ENCODE results near the gene CREB3.

Gene CREB3

DNA sequence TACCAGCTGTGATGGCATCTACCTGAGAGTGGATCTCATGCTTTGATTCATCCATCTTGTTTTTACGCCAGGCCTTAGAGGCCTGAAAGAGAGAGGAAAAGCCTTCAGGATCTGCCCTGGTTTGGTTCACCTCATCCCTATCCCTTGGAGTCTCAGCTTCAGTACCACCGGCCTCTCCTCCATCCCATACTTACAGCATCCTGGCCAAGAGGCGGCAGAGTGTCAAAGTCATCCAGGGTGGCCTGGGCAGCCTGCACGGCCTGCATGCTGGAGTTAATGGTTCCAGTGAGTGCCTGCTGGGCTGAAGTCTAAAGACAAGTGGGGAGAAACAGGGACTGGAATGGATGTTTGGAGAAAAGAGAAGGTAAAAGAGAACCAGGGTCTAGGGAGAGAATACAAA, 12.9 kb upstream of the CREB3 start:
- H3K9me3 ChIP-seq (ENCODE audit: control insufficient read depth, insufficient read depth, low read length), result no peaks in the 10 kb centered on the region
- H3K79me2 ChIP-seq (ENCODE audit: control insufficient read depth, low read length), result no peaks in the 10 kb centered on the region
- H3K27me3 ChIP-seq (ENCODE audit: control insufficient read depth, low read length), result no peaks in the 10 kb centered on the region
- no peak overlapping the region for H3K27ac ChIP-seq (ENCODE audit: low read depth, low read length)
- H3K4me1 ChIP-seq (ENCODE audit: control insufficient read depth, low read length), result no peaks in the 10 kb centered on the region
- TF ChIP-seq EZH2phosphoT487 (IDR thresholded peaks at IDR 0.05; ENCODE audit: borderline replicate concordance, low read length) (no peak), CTCF (IDR thresholded peaks at IDR 0.05; ENCODE audit: low read depth, low read length, poor library complexity, severe bottlenecking) (no peak)
- peaks cover 97% of the 10 kb centered on the region for H3K36me3 ChIP-seq (ENCODE audit: control insufficient read depth, low read length)
- no peaks in the 10 kb centered on the region for H4K20me1 ChIP-seq (ENCODE audit: control insufficient read depth, insufficient read depth, low read depth, low read length)
- H3K4me3 ChIP-seq (ENCODE audit: low read length), result no peak overlapping the region
- no peaks in the 10 kb centered on the region for H3K9me2 ChIP-seq (replicated peaks; ENCODE audit: control insufficient read depth, low read length)
- H3K4me2 ChIP-seq (ENCODE audit: low read length), result no peak overlapping the region
- no peaks in the 10 kb centered on the region for H3F3A ChIP-seq (ENCODE audit: control insufficient read depth, insufficient read depth)

- no peaks in the 10 kb centered on the region for H3K9me2 ChIP-seq (replicated peaks; ENCODE audit: control insufficient read depth, low read length)
- H3K4me1 ChIP-seq (ENCODE audit: control insufficient read depth, low read length), result peaks cover 20% of the 10 kb centered on the region
- H3F3A ChIP-seq (ENCODE audit: control insufficient read depth, insufficient read depth), result peaks cover under 1% of the 10 kb centered on the region; the same call in 1 of the 2 replicates
- TF ChIP-seq CTCF (IDR thresholded peaks at IDR 0.05; ENCODE audit: low read depth, low read length, poor library complexity, severe bottlenecking) (no peak), EZH2phosphoT487 (IDR thresholded peaks at IDR 0.05; ENCODE audit: borderline replicate concordance, low read length) (no peak)
- no peak overlapping the region for H3K27ac ChIP-seq (ENCODE audit: low read depth, low read length)
- H3K36me3 ChIP-seq (ENCODE audit: control insufficient read depth, low read length), result peaks cover 86% of the 10 kb centered on the region
- H4K20me1 ChIP-seq (ENCODE audit: control insufficient read depth, insufficient read depth, low read depth, low read length), result peaks cover 14% of the 10 kb centered on the region
- H3K4me3 ChIP-seq (ENCODE audit: low read length), result no peak overlapping the region
- H3K27me3 ChIP-seq (ENCODE audit: control insufficient read depth, low read length), result no peaks in the 10 kb centered on the region
- no peaks in the 10 kb centered on the region for H3K9me3 ChIP-seq (ENCODE audit: control insufficient read depth, insufficient read depth, low read length)
- H3K79me2 ChIP-seq (ENCODE audit: control insufficient read depth, low read length), result peaks cover 24% of the 10 kb centered on the region
- no peak overlapping the region for H3K4me2 ChIP-seq (ENCODE audit: low read length)
These were observed 9.0 kb upstream of the CREB3 start for GRCh38 chr9:35723426-35723825.

DNA sequence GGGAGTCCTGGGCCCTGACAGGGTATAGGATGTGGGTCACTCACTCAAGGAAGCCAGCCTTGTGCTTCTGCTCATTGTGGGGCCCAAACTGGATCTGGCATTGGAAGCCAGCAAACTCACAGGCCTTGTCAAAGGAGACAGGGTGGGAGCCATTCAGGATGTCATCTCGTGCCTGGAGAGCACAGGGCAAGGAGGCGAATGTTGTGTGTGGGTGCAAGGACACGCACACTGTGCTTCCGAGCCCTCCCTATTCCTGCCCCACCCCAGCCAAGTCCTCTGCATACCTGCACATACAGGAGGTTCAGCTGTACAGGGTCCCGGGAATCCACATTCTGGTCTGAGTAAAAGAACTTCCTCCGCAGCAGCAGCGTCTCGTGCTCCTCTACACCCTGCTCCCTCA, 8.6 kb upstream of the CREB3 start:
- no peak for TF ChIP-seq CTCF (IDR thresholded peaks at IDR 0.05; ENCODE audit: low read depth, low read length, poor library complexity, severe bottlenecking)
- TF ChIP-seq EZH2phosphoT487 (IDR thresholded peaks at IDR 0.05; ENCODE audit: borderline replicate concordance, low read length), result no peak
- Histone ChIP-seq H3K27me3 (ENCODE audit: control insufficient read depth, low read length) (no peaks in the 10 kb centered on the region), H3F3A (ENCODE audit: control insufficient read depth, insufficient read depth) (peaks cover 5% of the 10 kb centered on the region), H3K4me2 (ENCODE audit: low read length) (no peak overlapping the region), H3K4me3 (ENCODE audit: low read length) (no peak overlapping the region), H3K9me2 (replicated peaks; ENCODE audit: control insufficient read depth, low read length) (no peaks in the 10 kb centered on the region), H3K4me1 (ENCODE audit: control insufficient read depth, low read length) (peaks cover 24% of the 10 kb centered on the region), H3K27ac (ENCODE audit: low read depth, low read length) (no peak overlapping the region), H3K9me3 (ENCODE audit: control insufficient read depth, insufficient read depth, low read length) (no peaks in the 10 kb centered on the region), H3K79me2 (ENCODE audit: control insufficient read depth, low read length) (peaks cover 29% of the 10 kb centered on the region), H4K20me1 (ENCODE audit: control insufficient read depth, insufficient read depth, low read depth, low read length) (peaks cover 17% of the 10 kb centered on the region), H3K36me3 (ENCODE audit: control insufficient read depth, low read length) (peaks cover 84% of the 10 kb centered on the region)

DNA sequence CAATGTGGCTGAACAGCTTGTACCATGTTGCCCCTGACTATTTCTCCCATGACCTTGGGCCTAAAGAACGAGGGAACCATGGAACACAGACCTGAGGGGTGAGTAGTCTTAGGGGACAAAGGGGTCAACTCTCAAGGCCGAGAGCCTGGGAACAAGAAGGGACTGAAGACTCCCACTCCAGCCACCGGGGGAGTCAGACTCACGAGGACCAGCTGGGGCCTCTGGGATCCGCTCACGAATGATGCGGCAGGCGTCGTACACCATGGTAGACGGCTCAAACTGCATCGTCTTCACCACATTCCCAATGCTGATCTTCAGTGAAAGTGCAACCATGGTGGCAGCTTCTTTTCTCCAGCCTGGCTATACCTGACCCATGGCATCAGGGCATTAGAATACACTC, 7.1 kb upstream of the CREB3 start:
- Histone ChIP-seq H3K9me3 (ENCODE audit: control insufficient read depth, insufficient read depth, low read length) (no peaks in the 10 kb centered on the region), H4K20me1 (ENCODE audit: control insufficient read depth, insufficient read depth, low read depth, low read length) (peaks cover 28% of the 10 kb centered on the region), H3K4me1 (ENCODE audit: control insufficient read depth, low read length) (peaks cover 39% of the 10 kb centered on the region), H3K4me2 (ENCODE audit: low read length) (no peak overlapping the region), H3K4me3 (ENCODE audit: low read length) (no peak overlapping the region), H3K27me3 (ENCODE audit: control insufficient read depth, low read length) (no peaks in the 10 kb centered on the region), H3K9me2 (replicated peaks; ENCODE audit: control insufficient read depth, low read length) (no peaks in the 10 kb centered on the region), H3F3A (ENCODE audit: control insufficient read depth, insufficient read depth) (peaks cover 10% of the 10 kb centered on the region), H3K27ac (ENCODE audit: low read depth, low read length) (no peak overlapping the region), H3K79me2 (ENCODE audit: control insufficient read depth, low read length) (peaks cover 44% of the 10 kb centered on the region), H3K36me3 (ENCODE audit: control insufficient read depth, low read length) (peaks cover 78% of the 10 kb centered on the region)
- TF ChIP-seq CTCF (IDR thresholded peaks at IDR 0.05; ENCODE audit: low read depth, low read length, poor library complexity, severe bottlenecking) (no peak), EZH2phosphoT487 (IDR thresholded peaks at IDR 0.05; ENCODE audit: borderline replicate concordance, low read length) (no peak)
